ENCODE data around the gene BRSK2. TPM values are rescaled to one million over a fixed set of nuclear protein-coding genes. Genes with fewer than 3 reads are reported as not detected.

BRSK2 gene
- total RNA-seq, 1 donor from 2014 or later: 7.1 TPM

GRCh38 chr11:1387521-1387920 lies 2.2 kb upstream of the BRSK2 start:
- Histone ChIP-seq H3K27ac (ENCODE audit: low read depth, low read length) (no peak overlapping the region), H3K27me3 (ENCODE audit: insufficient read depth, low read length) (peaks cover 15% of the 10 kb centered on the region), H3K79me2 (ENCODE audit: insufficient read depth, low read length) (no peaks in the 10 kb centered on the region), H3K36me3 (ENCODE audit: insufficient read depth, low read length) (no peaks in the 10 kb centered on the region), H3K9ac (ENCODE audit: low read length) (no peak overlapping the region), H2AFZ (ENCODE audit: low read depth, low read length) (no peak overlapping the region), H3K4me2 (ENCODE audit: low read length) (no peak overlapping the region), H3K4me3 (ENCODE audit: insufficient read depth, low read depth, low read length) (no peak overlapping the region), H3K4me1 (ENCODE audit: insufficient read depth, low read length) (peaks cover 4% of the 10 kb centered on the region), H3K9me3 (ENCODE audit: insufficient read depth, low read depth, low read length) (no peaks in the 10 kb centered on the region), H4K20me1 (ENCODE audit: insufficient read depth, low read length) (no peaks in the 10 kb centered on the region)
- no peak overlapping the region for H3K27ac Mint-ChIP-seq (ENCODE audit: unreplicated experiment)
- H3K9me3 Mint-ChIP-seq (ENCODE audit: unreplicated experiment): no peaks in the 10 kb centered on the region
- peaks cover 3% of the 10 kb centered on the region for H3K36me3 Mint-ChIP-seq (ENCODE audit: low read depth, unreplicated experiment)
- peaks cover 9% of the 10 kb centered on the region for H3K27me3 Mint-ChIP-seq (ENCODE audit: low read depth, unreplicated experiment)
- TF ChIP-seq CTCF (IDR thresholded peaks at IDR 0.05; ENCODE audit: insufficient read depth, low read depth, low read length) (no peak), EZH2 (IDR thresholded peaks at IDR 0.05; ENCODE audit: insufficient read depth, low read length) (no peak)
- H3K4me1 Mint-ChIP-seq (ENCODE audit: low read depth, unreplicated experiment): no peaks in the 10 kb centered on the region
- DNase-seq (ENCODE audit: low read depth) (no peak), FAIRE-seq (no peak)
- peak overlapping the region; percentile 69 for H3K4me3 Mint-ChIP-seq (ENCODE audit: unreplicated experiment)

GRCh38 chr11:1387961-1388762 lies 1.6 kb upstream of the BRSK2 start:
- peaks cover 9% of the 10 kb centered on the region for H3K27me3 Mint-ChIP-seq (ENCODE audit: low read depth, unreplicated experiment)
- H3K27ac Mint-ChIP-seq (ENCODE audit: unreplicated experiment): no peak overlapping the region
- no peaks in the 10 kb centered on the region for H4K20me1 ChIP-seq (ENCODE audit: insufficient read depth, low read length)
- TF ChIP-seq CTCF (IDR thresholded peaks at IDR 0.05; ENCODE audit: insufficient read depth, low read depth, low read length) (no peak), EZH2 (IDR thresholded peaks at IDR 0.05; ENCODE audit: insufficient read depth, low read length) (no peak)
- FAIRE-seq: no peak
- H3K4me3 Mint-ChIP-seq (ENCODE audit: unreplicated experiment): peak overlapping the region; percentile 85
- peaks cover 15% of the 10 kb centered on the region for H3K27me3 ChIP-seq (ENCODE audit: insufficient read depth, low read length)
- peaks cover 3% of the 10 kb centered on the region for H3K36me3 Mint-ChIP-seq (ENCODE audit: low read depth, unreplicated experiment)
- no peaks in the 10 kb centered on the region for H3K9me3 ChIP-seq (ENCODE audit: insufficient read depth, low read depth, low read length)
- no peaks in the 10 kb centered on the region for H3K4me1 Mint-ChIP-seq (ENCODE audit: low read depth, unreplicated experiment)
- H3K4me1 ChIP-seq (ENCODE audit: insufficient read depth, low read length): peaks cover 4% of the 10 kb centered on the region
- H3K4me3 ChIP-seq (ENCODE audit: insufficient read depth, low read depth, low read length): no peak overlapping the region
- no peaks in the 10 kb centered on the region for H3K79me2 ChIP-seq (ENCODE audit: insufficient read depth, low read length)
- no peak for DNase-seq (ENCODE audit: low read depth)
- H3K4me2 ChIP-seq (ENCODE audit: low read length): peak overlapping the region; percentile 90
- no peaks in the 10 kb centered on the region for H3K36me3 ChIP-seq (ENCODE audit: insufficient read depth, low read length)
- H3K9ac ChIP-seq (ENCODE audit: low read length): no peak overlapping the region
- no peak overlapping the region for H2AFZ ChIP-seq (ENCODE audit: low read depth, low read length)
- H3K27ac ChIP-seq (ENCODE audit: low read depth, low read length): no peak overlapping the region
- no peaks in the 10 kb centered on the region for H3K9me3 Mint-ChIP-seq (ENCODE audit: unreplicated experiment)

GRCh38 chr11:1388763-1389102 lies 1.0 kb upstream of the BRSK2 start:
- no peaks in the 10 kb centered on the region for H4K20me1 ChIP-seq (ENCODE audit: insufficient read depth, low read length)
- no peak overlapping the region for H3K27ac ChIP-seq (ENCODE audit: low read depth, low read length)
- peaks cover 15% of the 10 kb centered on the region for H3K27me3 ChIP-seq (ENCODE audit: insufficient read depth, low read length)
- no peaks in the 10 kb centered on the region for H3K36me3 ChIP-seq (ENCODE audit: insufficient read depth, low read length)
- H3K79me2 ChIP-seq (ENCODE audit: insufficient read depth, low read length): no peaks in the 10 kb centered on the region
- DNase-seq (ENCODE audit: low read depth) (no peak), FAIRE-seq (no peak)
- Mint-ChIP-seq H3K36me3 (ENCODE audit: low read depth, unreplicated experiment) (peaks cover 3% of the 10 kb centered on the region), H3K9me3 (ENCODE audit: unreplicated experiment) (no peaks in the 10 kb centered on the region), H3K4me1 (ENCODE audit: low read depth, unreplicated experiment) (no peaks in the 10 kb centered on the region), H3K4me3 (ENCODE audit: unreplicated experiment) (peak overlapping the region; percentile 85), H3K27me3 (ENCODE audit: low read depth, unreplicated experiment) (peaks cover 9% of the 10 kb centered on the region), H3K27ac (ENCODE audit: unreplicated experiment) (no peak overlapping the region)
- H3K4me2 ChIP-seq (ENCODE audit: low read length): peak overlapping the region; percentile 90
- TF ChIP-seq EZH2 (IDR thresholded peaks at IDR 0.05; ENCODE audit: insufficient read depth, low read length) (no peak), CTCF (IDR thresholded peaks at IDR 0.05; ENCODE audit: insufficient read depth, low read depth, low read length) (no peak)
- no peaks in the 10 kb centered on the region for H3K9me3 ChIP-seq (ENCODE audit: insufficient read depth, low read depth, low read length)
- H3K9ac ChIP-seq (ENCODE audit: low read length): no peak overlapping the region
- no peak overlapping the region for H3K4me3 ChIP-seq (ENCODE audit: insufficient read depth, low read depth, low read length)
- H2AFZ ChIP-seq (ENCODE audit: low read depth, low read length): peak overlapping the region; percentile 92
- peaks cover 4% of the 10 kb centered on the region for H3K4me1 ChIP-seq (ENCODE audit: insufficient read depth, low read length)
